Stomach (tissue), 9 donors: Measurements from ENCODE around the gene KCNJ15. TPM values are rescaled to one million over a fixed set of nuclear protein-coding genes. Genes with fewer than 3 reads are reported as not detected.

Experiments used
- DNase-seq, 2 donors: peaks; one replicate each; pipeline versions ENCODE4 v3.0.0 to v3.0.0-alpha.2; 2013 to 2019
- H3K27ac ChIP-seq, 5 donors: fragments of 200-600 bp in 4 of 5; sonication (generic) in 4 of 5; one replicate each; pipeline ENCODE4 v1.5.1; 2013 to 2019; ENCODE audit warnings: mild to moderate bottlenecking in 1 of 5, moderate library complexity in 1 of 5
- H3K27me3 ChIP-seq, 3 donors: fragments of 200-600 bp; sonication (generic); one replicate each; pipeline ENCODE4 v1.5.1; 2017 to 2019; ENCODE audit warnings: mixed run types in 1 of 3
- H3K36me3 ChIP-seq, 4 donors: fragments of 200-600 bp; sonication (generic); 1 replicate in 3 of 4; 2 replicates in 1 of 4; pipeline ENCODE4 v1.5.1; 2016 to 2019
- H3K4me1 ChIP-seq, 4 donors: fragments of 200-600 bp; sonication (generic); one replicate each; pipeline ENCODE4 v1.5.1; 2016 to 2019
- H3K4me3 ChIP-seq, 4 donors: fragments of 200-600 bp; sonication (generic) in 3 of 4; one replicate each; pipeline ENCODE4 v1.5.1; 2016 to 2019; ENCODE audit warnings: mild to moderate bottlenecking in 1 of 4
- H3K9me3 ChIP-seq, 4 donors: fragments of 200-600 bp; sonication (generic); one replicate each; pipeline ENCODE4 v1.5.1; 2016 to 2019
- EP300 ChIP-seq: sonication (generic); formaldehyde crosslinking; IDR thresholded peaks from one replicate; pipeline ENCODE4 v1.6.1; 2017; ENCODE audit warnings: antibody characterized with exemption
- POLR2A ChIP-seq, 4 donors: fragments of 450-650 bp; IDR thresholded peaks; one replicate each; pipeline ENCODE4 v1.6.1; 2016; ENCODE audit warnings: antibody characterized with exemption in 4 of 4, control low read depth in 2 of 4, mild to moderate bottlenecking in 1 of 4, moderate library complexity in 1 of 4
- POLR2AphosphoS5 ChIP-seq, 3 donors: sonication (generic); formaldehyde crosslinking; IDR thresholded peaks; one replicate each; pipeline ENCODE4 v1.6.1; 2016; ENCODE audit warnings: antibody characterized with exemption in 3 of 3
- WGBS, 5 donors: extraction: QIAGEN DNeasy Blood & Tissue Kit in 3 of 5; methylation state at CpG; one replicate each; pipeline versions ENCODE4 v1.1.5 to v1.1.7; 2013 to 2018; 5-methylcytosine and 5-hydroxymethylcytosine counted together
- intact Hi-C: fragments of 100-400 bp; cut with DNase I; formaldehyde crosslinking; loops from one replicate; pipeline ENCODE4 v1.15.1; 2023; ENCODE audit warnings: low total_unique reads
- polyA plus RNA-seq, 3 donors: library from polyadenylated mRNA; stranded (reverse); fragments of 200-250 nt; gene quantifications; one replicate each; pipeline ENCODE4 v1.2.3, GENCODE V29; 2013
- total RNA-seq, 5 donors: library from RNA; depleted of rRNA; stranded (reverse); fragments of >200 nt; gene quantifications; one replicate each; pipeline versions ENCODE4 v1.1.0 to v1.2.3, GENCODE V29; 2014 to 2016
- TF ChIP-seq, protein P1 (sequence below), 7 experiments: fragments of 450-650 bp in 4 of 7; fragments of 200-600 bp in 3 of 7; sonication (generic) in 3 of 7; IDR thresholded peaks; one replicate each; pipeline ENCODE4 v1.5.1; 2016 to 2019; ENCODE audit warnings: antibody characterized with exemption in 7 of 7, control low read depth in 2 of 7, mild to moderate bottlenecking in 1 of 7
- donor health status: healthy with polysubstance abuse.
- donor health status: Bipolar disorder and iron deficiency.
- donor health status: healthy.

The KCNJ15 gene
- total and polyA plus RNA-seq, 8 donors, result 3.5 to 38.4 (median 7.3) TPM; not detected in 1

DNA sequence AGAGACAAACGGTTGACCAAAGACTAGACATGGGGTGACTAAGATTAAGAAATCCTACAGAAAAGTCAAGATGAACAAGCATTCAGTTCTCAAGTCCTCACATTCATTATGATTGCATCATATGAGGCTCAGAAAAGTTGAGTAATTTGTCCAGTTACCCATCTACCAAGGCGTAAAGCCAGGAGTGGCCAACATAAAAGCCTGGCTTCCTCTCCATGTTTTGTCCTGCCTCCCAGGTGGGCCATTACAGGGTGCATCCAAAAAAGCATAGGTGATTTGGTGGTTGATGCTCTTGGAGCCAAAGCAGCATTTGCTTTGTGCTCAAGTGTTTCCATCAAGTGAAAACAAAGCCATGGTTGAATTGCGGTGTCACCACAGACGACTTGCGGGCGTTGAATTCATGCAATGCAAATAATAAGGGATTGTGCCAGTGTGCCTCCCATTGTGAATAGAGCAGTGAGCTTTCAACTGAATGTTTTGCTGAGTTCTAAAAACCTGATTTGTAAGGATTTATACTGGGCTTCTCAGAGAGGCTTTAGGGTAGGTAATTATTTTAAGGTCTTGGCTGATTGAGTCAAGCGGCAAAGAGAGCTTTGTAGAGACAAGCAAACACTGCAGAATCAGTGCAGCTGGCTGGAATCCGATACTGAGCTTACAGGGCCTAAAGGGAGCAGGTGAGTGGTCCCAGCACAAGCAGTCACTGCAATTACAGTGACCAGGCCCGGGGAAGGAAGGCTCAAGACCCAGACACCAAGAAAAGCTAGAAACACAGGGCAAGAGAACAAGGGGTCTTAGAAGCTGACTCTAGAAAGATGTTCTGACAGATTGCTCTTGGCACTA, 54.1 kb downstream of the KCNJ15 start:
- H3K4me1 ChIP-seq, result peaks cover 0 to 11% (median 6%) of the 10 kb centered on the region in 4 donors
- no peaks in the 10 kb centered on the region for H3K36me3 ChIP-seq
- intact Hi-C loops, result no loop called here
- no peak for TF ChIP-seq EP300
- TF ChIP-seq POLR2A (IDR thresholded peaks at IDR 0.05), result no peak
- TF ChIP-seq, protein P1, sequence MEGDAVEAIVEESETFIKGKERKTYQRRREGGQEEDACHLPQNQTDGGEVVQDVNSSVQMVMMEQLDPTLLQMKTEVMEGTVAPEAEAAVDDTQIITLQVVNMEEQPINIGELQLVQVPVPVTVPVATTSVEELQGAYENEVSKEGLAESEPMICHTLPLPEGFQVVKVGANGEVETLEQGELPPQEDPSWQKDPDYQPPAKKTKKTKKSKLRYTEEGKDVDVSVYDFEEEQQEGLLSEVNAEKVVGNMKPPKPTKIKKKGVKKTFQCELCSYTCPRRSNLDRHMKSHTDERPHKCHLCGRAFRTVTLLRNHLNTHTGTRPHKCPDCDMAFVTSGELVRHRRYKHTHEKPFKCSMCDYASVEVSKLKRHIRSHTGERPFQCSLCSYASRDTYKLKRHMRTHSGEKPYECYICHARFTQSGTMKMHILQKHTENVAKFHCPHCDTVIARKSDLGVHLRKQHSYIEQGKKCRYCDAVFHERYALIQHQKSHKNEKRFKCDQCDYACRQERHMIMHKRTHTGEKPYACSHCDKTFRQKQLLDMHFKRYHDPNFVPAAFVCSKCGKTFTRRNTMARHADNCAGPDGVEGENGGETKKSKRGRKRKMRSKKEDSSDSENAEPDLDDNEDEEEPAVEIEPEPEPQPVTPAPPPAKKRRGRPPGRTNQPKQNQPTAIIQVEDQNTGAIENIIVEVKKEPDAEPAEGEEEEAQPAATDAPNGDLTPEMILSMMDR (IDR thresholded peaks at IDR 0.05), result no peak
- no peak for TF ChIP-seq POLR2AphosphoS5 (IDR thresholded peaks at IDR 0.05)
- no peaks in the 10 kb centered on the region for H3K27me3 ChIP-seq
- H3K27ac ChIP-seq, result no peak overlapping the region
- H3K4me3 ChIP-seq, result no peak overlapping the region
- H3K9me3 ChIP-seq, result no peaks in the 10 kb centered on the region
- 85 to 89% (median 88%) methylated on average over 9 of the region's 9 CpGs for WGBS, 5 donors
- DNase-seq, result no peak

DNA sequence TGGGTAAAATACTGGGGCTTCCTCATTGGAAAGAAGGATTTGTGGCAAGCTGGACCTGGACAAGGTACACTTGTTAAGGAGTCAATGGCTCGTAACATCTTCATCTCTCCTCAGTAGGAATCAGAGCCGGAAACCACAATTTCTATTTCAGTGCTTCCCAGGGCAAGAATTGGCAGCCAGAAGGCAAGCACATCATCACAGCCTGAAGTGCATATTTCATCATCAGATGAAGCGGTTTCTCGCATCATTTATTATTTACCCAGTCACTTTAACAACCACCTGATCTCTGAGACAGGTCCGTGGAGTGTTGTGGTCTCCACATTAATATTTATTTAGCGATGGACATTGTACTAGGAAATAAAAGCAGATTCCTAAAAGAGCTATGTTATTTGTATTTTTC, 55.0 kb downstream of the KCNJ15 start:
- TF ChIP-seq POLR2AphosphoS5 (IDR thresholded peaks at IDR 0.05) (no peak), EP300 (no peak), POLR2A (IDR thresholded peaks at IDR 0.05) (no peak)
- TF ChIP-seq, protein P1 (IDR thresholded peaks at IDR 0.05), result no peak
- Histone ChIP-seq H3K27ac (no peak overlapping the region), H3K36me3 (no peaks in the 10 kb centered on the region), H3K9me3 (no peaks in the 10 kb centered on the region), H3K4me3 (no peak overlapping the region), H3K4me1 (peaks cover 0 to 3% (median 1%) of the 10 kb centered on the region in 4 donors), H3K27me3 (no peaks in the 10 kb centered on the region)
- 83 to 93% (median 85%) methylated on average over 6 of the region's 6 CpGs for WGBS, 5 donors
- no peak for DNase-seq
- intact Hi-C loops, result no loop called here

DNA sequence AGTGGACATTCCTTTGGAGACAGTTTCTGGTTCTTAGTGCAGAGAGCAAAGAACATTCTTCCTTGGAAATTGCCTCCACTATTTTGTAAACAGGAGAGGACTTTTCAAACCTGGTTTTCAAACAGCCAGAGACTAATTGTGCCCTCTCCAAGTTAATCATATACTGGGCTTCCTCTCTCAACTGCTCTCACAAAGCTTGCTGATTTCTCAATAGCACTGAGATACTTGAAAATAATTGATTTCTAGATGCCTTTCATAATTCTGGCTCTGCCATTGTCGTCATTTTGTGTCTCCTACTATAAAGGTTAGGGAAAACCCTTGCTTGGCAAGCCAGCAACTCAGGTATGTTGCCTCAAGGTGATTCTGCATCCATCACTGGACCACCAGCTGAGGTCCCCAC, 56.0 kb downstream of the KCNJ15 start:
- intact Hi-C loops, result no loop called here
- Histone ChIP-seq H3K9me3 (no peaks in the 10 kb centered on the region), H3K27me3 (no peaks in the 10 kb centered on the region), H3K27ac (no peak overlapping the region), H3K4me3 (no peak overlapping the region), H3K4me1 (no peaks in the 10 kb centered on the region), H3K36me3 (no peaks in the 10 kb centered on the region)
- 75 to 88% (median 84%) methylated on average over 1 of the region's 1 CpG for WGBS, 5 donors
- no peak for DNase-seq
- TF ChIP-seq, protein P1 (IDR thresholded peaks at IDR 0.05), result no peak
- TF ChIP-seq POLR2A (IDR thresholded peaks at IDR 0.05), result no peak
- TF ChIP-seq EP300, result no peak
- TF ChIP-seq POLR2AphosphoS5 (IDR thresholded peaks at IDR 0.05), result no peak

DNA sequence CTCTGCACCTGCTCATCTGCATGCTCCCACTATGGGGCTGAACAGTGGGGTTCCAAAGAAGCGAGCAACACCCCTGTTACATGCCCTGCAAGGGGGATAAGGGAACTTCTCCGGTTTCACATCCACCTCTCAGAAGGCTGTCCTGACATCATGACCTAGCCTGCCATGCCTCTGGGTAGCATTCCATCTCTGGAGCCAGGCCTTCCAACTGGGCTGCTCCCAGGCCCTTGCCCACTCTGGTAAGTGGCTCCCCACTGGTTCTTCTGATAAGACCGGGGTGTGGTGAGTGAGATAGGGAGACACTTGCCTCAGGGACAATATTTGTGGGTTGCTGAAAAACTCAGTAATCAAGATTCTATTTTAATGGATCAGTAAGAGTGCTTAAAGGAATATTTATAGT, 57.8 kb downstream of the KCNJ15 start:
- WGBS, 5 donors, result 70 to 81% (median 76%) methylated on average over 3 of the region's 3 CpGs

More for the DNA sequence above, 57.8 kb downstream of the KCNJ15 start:
- Histone ChIP-seq H3K27ac (no peak overlapping the region), H3K27me3 (no peaks in the 10 kb centered on the region), H3K4me1 (no peaks in the 10 kb centered on the region), H3K4me3 (no peak overlapping the region), H3K9me3 (no peaks in the 10 kb centered on the region), H3K36me3 (no peaks in the 10 kb centered on the region)
- intact Hi-C loops, result no loop called here
- TF ChIP-seq, protein P1 (IDR thresholded peaks at IDR 0.05), result no peak
- TF ChIP-seq POLR2AphosphoS5 (IDR thresholded peaks at IDR 0.05), result no peak
- TF ChIP-seq EP300, result no peak
- no peak for TF ChIP-seq POLR2A (IDR thresholded peaks at IDR 0.05)
- no peak for DNase-seq
